Muscle layer of duodenum (tissue), 2 donors: ENCODE data around the gene FAM72A.

ENCODE experiments used
- H3K27ac ChIP-seq: one replicate; pipeline ENCODE4 v1.7.0; 2013; ENCODE audit warnings: mild to moderate bottlenecking, low read length
- H3K27me3 ChIP-seq: one replicate; pipeline ENCODE4 v1.7.0; 2013; ENCODE audit warnings: low read depth, mild to moderate bottlenecking, control low read depth, low read length
- H3K36me3 ChIP-seq, 2 donors: one replicate each; pipeline ENCODE4 v1.7.0; 2013; ENCODE audit warnings: low read length in 2 of 2, control low read depth in 1 of 2, mild to moderate bottlenecking in 1 of 2; ENCODE audit not compliant: insufficient read depth in 2 of 2, control insufficient read depth in 1 of 2
- H3K4me1 ChIP-seq, 2 donors: one replicate each; pipeline ENCODE4 v1.7.0; 2013; ENCODE audit warnings: low read length in 2 of 2, mild to moderate bottlenecking in 2 of 2, control low read depth in 1 of 2, moderate library complexity in 1 of 2; ENCODE audit not compliant: insufficient read depth in 2 of 2, control insufficient read depth in 1 of 2
- H3K4me3 ChIP-seq, 2 donors: one replicate each; pipeline ENCODE4 v1.7.0; 2013; ENCODE audit warnings: low read length in 2 of 2, low read depth in 1 of 2, mild to moderate bottlenecking in 1 of 2
- H3K9me3 ChIP-seq, 2 donors: one replicate each; pipeline ENCODE4 v1.7.0; 2013; ENCODE audit warnings: low read length in 2 of 2, control low read depth in 1 of 2, mild to moderate bottlenecking in 1 of 2; ENCODE audit not compliant: control insufficient read depth in 1 of 2
- donor health status: healthy.

FAM72A gene

DNA sequence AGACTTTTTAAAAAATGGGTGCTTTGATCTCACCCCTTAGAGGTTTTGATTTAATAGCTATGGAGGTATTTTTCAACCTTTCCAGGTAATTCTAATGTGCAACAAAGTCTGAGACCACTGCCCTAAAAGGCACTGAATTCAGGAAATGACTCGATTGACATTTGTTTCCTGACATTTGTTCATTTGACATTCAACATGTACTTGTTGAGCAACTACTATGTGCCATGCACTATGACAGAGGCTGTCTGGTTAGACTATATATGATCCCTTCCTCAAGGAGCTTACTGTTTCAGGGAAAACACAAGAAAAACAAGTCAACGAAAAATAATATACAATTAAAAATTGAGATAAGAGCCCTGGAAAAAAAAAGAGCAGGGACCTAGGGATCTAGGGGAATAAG, 59.9 kb downstream of the FAM72A start:
- H3K27me3 ChIP-seq, result no peaks in the 10 kb centered on the region
- H3K4me1 ChIP-seq, result no peaks in the 10 kb centered on the region
- no peak overlapping the region for H3K27ac ChIP-seq
- H3K4me3 ChIP-seq, result no peak overlapping the region
- H3K36me3 ChIP-seq, result no peaks in the 10 kb centered on the region
- H3K9me3 ChIP-seq, result no peaks in the 10 kb centered on the region

GRCh38 chr1:206142011-206142410, 60.6 kb downstream of the FAM72A start:
- no peak overlapping the region for H3K4me3 ChIP-seq
- H3K36me3 ChIP-seq, result no peaks in the 10 kb centered on the region
- H3K9me3 ChIP-seq, result no peaks in the 10 kb centered on the region
- no peaks in the 10 kb centered on the region for H3K4me1 ChIP-seq
- H3K27ac ChIP-seq, result no peak overlapping the region
- H3K27me3 ChIP-seq, result no peaks in the 10 kb centered on the region

- Histone ChIP-seq H3K36me3 (no peaks in the 10 kb centered on the region), H3K27me3 (no peaks in the 10 kb centered on the region), H3K4me3 (no peak overlapping the region)
Measured at GRCh38 chr1:206136241-206136640, 66.4 kb downstream of the FAM72A start.

More at GRCh38 chr1:206136241-206136640, 66.4 kb downstream of the FAM72A start:
- H3K4me1 ChIP-seq, result no peaks in the 10 kb centered on the region
- no peak overlapping the region for H3K27ac ChIP-seq
- H3K9me3 ChIP-seq, result no peaks in the 10 kb centered on the region
